GM19099 (cell line): Measurements from ENCODE around the gene CTNNA1.
A peak's percentile ranks its signal among the peaks of the same experiment; 100 is the strongest.

ENCODE experiments used
- POLR2A ChIP-seq: IDR thresholded peaks from 3 replicates; pipeline ENCODE4 v1.6.1; 2011; ENCODE audit warnings: low read depth; ENCODE audit not compliant: insufficient read length; ENCODE audit errors: extremely low read depth

Gene CTNNA1, protein sequence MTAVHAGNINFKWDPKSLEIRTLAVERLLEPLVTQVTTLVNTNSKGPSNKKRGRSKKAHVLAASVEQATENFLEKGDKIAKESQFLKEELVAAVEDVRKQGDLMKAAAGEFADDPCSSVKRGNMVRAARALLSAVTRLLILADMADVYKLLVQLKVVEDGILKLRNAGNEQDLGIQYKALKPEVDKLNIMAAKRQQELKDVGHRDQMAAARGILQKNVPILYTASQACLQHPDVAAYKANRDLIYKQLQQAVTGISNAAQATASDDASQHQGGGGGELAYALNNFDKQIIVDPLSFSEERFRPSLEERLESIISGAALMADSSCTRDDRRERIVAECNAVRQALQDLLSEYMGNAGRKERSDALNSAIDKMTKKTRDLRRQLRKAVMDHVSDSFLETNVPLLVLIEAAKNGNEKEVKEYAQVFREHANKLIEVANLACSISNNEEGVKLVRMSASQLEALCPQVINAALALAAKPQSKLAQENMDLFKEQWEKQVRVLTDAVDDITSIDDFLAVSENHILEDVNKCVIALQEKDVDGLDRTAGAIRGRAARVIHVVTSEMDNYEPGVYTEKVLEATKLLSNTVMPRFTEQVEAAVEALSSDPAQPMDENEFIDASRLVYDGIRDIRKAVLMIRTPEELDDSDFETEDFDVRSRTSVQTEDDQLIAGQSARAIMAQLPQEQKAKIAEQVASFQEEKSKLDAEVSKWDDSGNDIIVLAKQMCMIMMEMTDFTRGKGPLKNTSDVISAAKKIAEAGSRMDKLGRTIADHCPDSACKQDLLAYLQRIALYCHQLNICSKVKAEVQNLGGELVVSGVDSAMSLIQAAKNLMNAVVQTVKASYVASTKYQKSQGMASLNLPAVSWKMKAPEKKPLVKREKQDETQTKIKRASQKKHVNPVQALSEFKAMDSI

DNA sequence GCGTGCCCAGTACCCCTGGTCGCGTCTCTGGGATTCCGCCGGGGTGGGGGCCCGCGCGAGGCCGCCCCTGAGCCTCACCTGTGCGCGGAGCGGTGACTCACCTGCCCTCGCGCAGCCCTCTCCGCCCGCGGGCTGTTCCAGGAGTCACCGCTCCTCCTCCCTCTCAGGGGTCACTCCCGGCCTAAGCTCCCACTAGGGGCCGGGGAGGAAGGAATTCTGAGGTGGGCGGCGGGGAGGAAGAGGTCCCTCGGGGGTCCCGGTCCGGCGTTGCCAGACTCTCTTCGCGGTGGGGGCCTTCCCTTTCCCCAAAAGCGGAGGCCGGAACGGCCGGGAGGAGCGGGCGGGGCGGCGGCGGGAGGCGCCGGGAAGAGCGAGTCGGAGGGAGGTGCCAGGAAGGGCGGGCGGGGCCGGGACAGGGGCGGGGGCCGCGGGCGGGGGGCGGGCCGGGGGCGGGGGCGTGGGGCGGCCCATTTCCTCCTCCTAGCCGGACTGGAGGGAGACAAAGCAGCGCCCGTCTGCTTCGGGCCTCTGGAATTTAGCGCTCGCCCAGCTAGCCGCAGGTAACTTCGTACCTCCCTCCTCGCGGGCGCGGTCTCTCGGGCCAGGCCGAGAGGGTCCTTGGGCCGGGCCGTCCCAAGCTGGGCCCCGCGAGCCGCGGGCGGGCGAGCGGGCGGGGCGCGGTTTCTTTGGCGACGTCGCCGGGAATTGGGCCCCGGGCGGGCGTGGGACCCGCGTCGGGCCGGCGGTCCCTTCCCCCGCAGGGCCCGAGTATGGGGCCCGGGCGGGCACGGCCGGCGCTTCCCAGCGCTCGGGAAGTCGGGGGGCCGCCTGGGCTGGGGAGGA lies at the start of gene CTNNA1:
CTNNA1 (plus strand) TSS at position 475 of the 843 bp plus-strand sequence. CDS start 28,500 bp downstream, outside the sequence.
- TF ChIP-seq POLR2A: peak; percentile 69

DNA sequence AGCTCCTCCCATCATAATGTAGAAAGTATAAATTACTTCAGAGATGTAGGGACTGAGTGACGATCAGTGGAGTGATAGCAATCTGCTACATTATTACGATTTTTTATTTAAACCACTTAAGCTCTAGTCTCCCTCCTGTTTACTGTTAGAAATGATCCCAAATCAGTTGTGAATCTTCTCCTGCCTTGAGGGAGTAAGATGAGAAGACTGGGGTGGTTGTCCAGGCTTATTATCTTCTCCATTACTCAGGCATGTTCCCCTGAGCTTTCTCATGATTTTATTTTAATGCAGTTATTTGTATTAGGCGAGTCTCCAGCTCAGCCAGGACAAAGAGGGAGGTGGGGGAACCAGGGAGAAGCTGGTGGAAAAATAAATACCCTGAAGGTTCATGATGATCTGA lies 48.2 kb upstream of the CTNNA1 start:
- TF ChIP-seq POLR2A: no peak

DNA sequence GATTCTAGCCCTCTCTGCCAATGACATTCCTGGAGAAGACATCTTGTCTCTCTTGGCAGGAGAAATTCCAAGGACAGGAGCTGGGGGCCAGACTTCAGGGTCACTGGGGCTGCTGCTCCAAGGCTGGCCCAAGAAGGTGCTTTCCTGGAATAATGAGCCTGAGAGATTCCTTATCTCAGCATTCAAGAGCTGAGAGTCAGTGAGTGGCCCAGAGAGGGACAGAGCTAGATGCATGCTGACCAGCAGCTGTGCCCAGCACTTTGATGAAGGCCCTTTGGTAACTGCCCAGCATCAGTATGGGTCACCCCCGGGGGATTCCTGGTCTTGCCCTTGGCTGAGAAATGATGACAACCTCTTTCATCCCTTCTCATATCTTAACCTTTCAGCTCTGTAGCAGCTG lies 47.7 kb upstream of the CTNNA1 start:
- no peak for TF ChIP-seq POLR2A

DNA sequence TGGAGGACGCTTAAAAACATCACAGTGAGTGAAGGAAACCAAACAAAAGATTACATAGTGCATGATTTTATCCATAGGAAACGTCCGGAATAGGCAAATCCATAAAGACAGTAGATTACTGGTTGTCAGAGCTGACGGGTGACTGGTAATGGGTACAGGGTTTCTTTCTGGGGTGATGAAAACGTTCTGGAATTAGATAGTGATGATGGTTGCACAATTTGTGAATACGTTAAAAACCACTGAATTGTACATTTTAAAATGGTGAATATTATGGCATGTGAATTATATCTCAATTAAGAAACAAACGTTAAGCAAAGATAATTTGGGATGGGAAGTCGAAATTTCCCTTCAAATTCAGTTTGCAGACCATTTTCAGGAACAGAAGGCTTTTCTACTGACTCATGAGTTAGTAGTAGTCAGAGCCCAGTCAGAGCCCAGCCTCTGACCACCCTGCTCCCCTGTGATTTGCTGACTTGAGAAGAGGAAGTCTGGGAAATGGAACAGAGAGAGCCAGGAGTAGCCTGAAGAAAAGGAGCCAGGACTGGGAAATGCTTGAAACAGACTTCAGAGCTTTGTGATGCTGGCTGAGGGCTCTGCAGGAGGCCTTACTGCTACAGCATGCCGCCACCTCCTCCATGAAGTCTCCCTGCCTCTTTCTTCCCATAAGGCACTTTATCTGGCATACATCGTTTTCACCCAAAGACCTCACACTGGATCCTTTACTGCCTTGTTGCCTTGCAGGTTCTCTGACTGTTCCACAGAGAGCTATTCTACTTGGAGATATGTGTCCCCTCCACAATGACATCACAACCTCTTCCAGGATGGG lies 46.4 kb upstream of the CTNNA1 start:
- no peak for TF ChIP-seq POLR2A

DNA sequence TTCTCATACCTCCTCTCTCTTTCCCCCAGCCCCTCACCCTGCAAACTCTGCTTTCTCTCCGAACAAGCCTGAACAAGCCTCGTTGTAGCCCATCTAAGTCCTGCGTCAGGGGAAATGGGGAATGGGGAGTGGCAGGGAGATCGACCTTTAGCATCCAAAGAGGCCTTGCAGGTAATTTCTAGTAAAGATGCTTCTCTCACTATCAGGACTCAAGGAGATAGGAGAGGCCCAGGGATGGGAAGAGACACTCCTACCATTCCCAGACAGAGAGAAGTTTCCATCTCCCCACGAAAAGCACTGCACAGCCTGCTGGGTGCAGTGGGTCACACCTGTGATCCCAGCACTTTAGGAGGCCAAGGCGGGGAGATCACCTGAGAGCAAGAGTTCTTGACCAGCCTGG lies 44.4 kb upstream of the CTNNA1 start:
- TF ChIP-seq POLR2A: no peak

DNA sequence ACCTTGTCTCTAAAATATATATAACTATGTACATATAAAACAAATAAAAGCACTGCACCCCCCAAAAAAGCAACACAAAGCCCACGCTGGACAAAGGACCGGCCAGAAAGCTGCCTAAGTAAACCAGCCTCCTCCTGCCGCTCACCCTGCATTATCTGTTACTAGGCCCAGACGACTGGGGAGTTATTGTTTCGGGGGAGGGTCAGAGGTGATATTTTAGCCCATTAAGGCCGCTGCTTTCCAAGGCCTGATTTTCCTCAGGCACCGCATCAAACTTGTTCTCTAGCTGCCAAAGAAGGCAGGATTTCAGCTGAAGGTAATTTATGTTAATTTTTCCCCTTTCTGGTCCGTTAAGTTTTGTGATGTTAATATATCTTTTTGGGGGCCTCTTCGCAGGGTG lies 44.0 kb upstream of the CTNNA1 start:
- no peak for TF ChIP-seq POLR2A

DNA sequence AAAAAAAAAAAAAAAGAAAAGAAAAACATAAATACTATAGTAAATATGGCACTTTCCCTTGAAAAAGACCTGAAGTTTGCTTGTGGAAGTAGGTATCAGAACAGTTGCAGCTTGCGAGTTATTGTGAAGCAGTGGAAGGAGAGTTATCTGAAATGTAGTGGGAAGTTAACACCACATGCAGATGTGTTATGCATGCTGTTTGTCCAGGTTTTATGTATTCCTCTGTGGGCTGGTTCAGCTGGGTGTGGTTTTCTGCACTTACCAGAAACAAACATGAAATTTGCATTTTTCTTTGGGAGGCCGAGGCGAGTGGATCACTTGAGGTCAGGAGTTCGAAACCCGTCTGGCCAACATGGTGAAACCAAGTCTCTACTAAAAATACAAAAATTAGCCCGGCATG lies 42.1 kb upstream of the CTNNA1 start:
- no peak for TF ChIP-seq POLR2A

DNA sequence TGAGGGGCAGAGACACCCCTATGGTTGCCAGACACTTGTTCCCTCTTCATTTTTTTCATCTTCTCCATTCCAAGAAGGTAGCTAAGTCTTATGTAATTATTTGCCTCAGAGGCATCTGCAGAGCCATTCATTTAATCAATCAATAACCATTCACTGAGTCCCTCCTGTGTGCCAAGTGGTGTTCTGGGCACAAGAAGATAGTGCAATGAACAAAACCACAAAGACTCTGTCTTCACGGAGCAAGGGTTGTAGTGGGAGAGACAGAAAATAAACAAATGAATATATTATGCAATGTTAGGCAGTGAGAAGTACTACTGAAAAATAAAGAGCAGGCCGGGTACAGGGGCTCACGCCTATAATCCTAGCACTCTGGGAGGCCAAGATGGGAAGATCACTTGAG lies 41.4 kb upstream of the CTNNA1 start:
- TF ChIP-seq POLR2A: no peak

DNA sequence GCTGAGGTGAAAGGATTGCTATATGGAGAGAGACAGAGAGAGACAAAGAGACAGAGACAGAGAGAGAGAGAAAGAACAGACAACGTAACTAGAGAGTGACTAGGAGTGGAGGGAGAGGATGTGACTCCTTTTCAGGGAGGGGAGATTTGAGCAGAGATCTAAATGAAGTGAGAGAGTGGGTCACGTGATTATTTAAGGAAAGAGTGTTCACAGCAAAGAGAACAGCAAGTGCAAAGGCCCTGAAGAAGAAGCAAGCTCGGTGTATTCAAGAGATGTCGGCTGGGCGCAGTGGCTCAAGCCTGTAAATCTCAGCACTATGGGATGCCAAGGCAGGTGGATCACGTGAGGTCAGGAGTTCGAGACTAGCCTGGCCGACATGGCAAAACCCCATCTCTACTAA lies 40.9 kb upstream of the CTNNA1 start:
- TF ChIP-seq POLR2A: no peak

DNA sequence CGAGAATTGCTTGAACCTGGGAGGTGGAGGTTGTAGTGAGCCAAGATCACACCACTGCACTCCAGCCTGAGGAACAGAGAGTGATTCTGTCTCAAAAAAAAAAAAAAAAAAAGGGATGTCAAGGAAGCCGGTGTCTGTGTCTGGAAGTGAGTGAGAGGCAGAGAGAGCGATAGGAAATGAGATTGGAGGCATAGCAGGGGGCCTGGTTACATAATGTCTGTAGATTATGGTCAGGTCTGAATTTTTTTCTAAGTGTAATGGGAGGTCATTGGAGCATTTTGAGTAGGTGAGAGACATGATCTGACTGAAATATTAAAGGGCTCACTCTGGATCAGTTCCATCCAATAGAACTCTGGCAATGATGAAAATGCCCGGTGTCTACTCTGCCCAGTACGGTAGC lies 40.4 kb upstream of the CTNNA1 start:
- TF ChIP-seq POLR2A: no peak

DNA sequence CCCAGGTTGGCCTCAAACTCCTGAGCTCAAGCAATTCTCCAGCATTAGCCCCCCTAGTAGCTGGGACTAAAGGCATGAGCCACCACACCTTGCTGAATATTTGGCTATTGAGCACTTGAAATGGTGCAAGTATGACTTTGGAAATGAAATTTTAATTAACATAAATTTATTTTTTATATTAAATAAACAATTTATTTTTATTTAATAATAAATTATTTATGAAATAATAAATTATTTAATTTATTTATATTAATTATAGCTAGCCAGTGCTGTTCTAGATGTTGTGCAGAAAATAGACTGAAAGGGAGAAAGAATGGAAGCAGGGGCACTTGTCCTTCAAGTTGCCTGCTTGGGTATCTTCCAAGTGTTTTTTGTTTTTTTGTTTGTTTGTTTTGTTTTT lies 40.0 kb upstream of the CTNNA1 start:
- no peak for TF ChIP-seq POLR2A

DNA sequence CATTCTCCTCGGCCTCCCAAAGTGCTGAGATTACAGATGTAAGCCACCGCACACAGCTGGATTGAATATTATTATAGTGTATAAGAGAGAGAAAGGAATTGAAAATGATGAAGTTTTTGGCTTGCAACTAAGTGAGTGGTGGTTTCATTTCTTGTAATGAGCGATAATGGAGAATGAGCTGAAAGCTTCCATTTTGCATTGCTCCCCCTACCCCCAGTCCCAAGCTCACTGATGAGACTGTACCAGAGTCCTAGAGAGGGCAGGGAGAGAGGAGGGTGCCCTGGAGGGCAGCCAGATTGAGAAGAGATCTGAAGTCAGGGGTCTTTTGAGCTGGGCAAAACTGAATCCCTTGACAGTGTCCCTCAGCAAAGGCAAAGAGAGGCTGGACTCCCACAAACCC lies 38.5 kb upstream of the CTNNA1 start:
- no peak for TF ChIP-seq POLR2A

DNA sequence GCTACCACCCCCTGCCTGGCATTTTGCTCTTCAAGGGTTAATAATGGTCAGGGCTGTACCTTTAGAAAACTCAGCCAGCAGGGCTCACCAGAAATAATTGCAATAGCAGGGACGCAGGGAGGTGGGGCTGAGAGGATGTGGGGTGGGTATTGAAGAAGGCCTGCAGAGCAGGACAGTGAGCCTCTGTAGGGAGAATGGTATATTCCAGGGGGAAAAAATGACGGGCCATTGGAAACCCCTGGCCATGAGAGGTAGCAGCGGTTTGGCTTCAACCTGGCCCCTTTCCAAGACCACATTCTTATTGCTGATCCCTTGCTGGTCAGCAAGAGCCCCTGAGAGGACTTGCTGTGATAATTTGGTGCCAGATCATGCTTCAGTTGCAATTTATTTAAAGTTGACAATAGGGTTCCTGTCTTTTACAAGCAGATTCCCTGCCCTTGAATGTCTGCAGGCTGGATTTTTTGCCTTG lies 36.7 kb upstream of the CTNNA1 start:
- TF ChIP-seq POLR2A: no peak

DNA sequence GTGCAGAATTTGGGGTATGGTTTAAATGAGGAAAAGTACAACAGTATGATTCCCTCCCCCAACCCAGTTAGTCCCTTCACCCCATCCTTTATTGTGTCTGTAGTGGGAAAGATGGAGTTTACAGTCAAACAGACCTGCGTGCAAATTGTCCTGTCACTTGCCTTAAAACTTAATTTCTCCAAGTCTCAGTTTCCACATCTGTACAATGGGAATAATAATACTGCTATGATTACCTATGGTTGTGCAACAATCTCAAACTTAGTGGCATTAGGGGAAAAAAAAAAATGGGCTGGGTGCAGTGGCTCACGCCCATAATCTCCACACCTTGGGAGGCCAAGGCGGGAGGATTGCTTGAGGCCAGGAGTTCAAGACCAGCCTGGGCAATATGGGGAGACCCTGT lies 35.8 kb upstream of the CTNNA1 start:
- TF ChIP-seq POLR2A: no peak

DNA sequence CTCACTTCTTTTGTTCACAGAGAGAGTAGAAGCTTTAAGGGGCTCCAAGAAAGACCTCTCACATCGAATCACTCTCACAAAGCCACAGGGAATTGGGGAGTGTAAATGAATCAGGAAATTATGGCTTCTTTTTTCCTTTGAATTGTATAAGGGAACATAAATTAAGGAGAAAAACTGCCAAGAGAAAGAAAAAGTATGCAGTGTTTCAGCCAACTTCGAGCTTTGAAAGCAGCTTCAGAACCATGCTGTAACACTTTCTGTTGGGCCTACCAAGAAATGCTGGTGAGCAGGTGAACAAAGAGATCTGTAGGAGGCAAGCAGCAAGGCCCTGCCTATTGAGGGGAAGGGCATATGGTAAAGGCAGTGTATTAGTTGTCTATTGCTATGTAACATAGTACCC lies 33.4 kb upstream of the CTNNA1 start:
- TF ChIP-seq POLR2A: no peak

DNA sequence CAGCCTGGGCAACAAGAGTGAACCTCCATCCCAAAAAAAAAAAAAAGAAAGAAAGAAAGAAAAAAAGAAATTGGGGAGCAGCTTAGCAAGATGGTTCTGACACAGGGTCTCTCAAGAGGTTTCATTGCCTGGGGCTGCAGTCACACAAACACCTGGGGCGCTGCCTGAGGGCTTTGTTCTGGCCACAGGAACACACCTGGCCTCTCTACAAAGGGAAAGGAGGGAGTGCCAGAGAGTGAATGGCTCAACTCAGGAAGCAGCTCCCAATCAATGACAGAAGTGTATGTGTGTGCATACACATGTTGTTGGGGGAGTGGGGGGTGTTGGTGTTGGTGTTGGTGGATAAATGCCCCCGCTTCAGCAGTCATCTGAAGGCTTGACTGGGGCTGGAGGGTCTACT lies 32.4 kb upstream of the CTNNA1 start:
- TF ChIP-seq POLR2A: no peak
